ENCODE data around the gene TRIM37. TPM values are rescaled to one million over a fixed set of nuclear protein-coding genes. Genes with fewer than 3 reads are reported as not detected.
"Not testable (repeated sequence)": the region's sequence is repeated elsewhere in the genome, so short reads cannot be mapped to it uniquely, and the experiment has no call there.

The TRIM37 gene
- total RNA-seq, 2 donors from 2014 or later = 22.4 to 34.4 TPM

GRCh38 chr17:59129814-59130213 lies 23.1 kb upstream of the TRIM37 start:
- ATAC-seq = no peak
- DNase-seq (ENCODE audit: low spot score in 2 of 2) = no peak
- no peaks in the 10 kb centered on the region for H3K9me3 Mint-ChIP-seq

GRCh38 chr17:59126809-59127417 lies 20.2 kb upstream of the TRIM37 start:
- peak in 1 of 2 donors; percentile 78 for ATAC-seq
- no peaks in the 10 kb centered on the region for H3K9me3 Mint-ChIP-seq
- peaks cover 0 to 6% of the 10 kb centered on the region in 2 donors for H3K36me3 Mint-ChIP-seq
- peak overlapping the region in 1 of 2 donors; percentile 1 for H3K27ac Mint-ChIP-seq
- no peak for DNase-seq (ENCODE audit: low spot score in 2 of 2)

More at GRCh38 chr17:59129814-59130213, 23.1 kb upstream of the TRIM37 start:
- H3K36me3 Mint-ChIP-seq = peaks cover 0 to 6% of the 10 kb centered on the region in 2 donors
- H3K27ac Mint-ChIP-seq = no peak overlapping the region

GRCh38 chr17:59124665-59125064 lies 18.0 kb upstream of the TRIM37 start:
- no peaks in the 10 kb centered on the region for H3K9me3 Mint-ChIP-seq
- ATAC-seq (peak; percentile 24 to 41), DNase-seq (ENCODE audit: low spot score in 2 of 2) (no peak)
- H3K27ac Mint-ChIP-seq = no peak overlapping the region
- peaks cover 0 to 6% of the 10 kb centered on the region in 2 donors for H3K36me3 Mint-ChIP-seq

GRCh38 chr17:59121901-59122480 lies 15.3 kb upstream of the TRIM37 start:
- DNase-seq (ENCODE audit: low spot score in 2 of 2) (no peak), ATAC-seq (no peak)
- no peak overlapping the region for H3K27ac Mint-ChIP-seq
- peaks cover 0 to 4% of the 10 kb centered on the region in 2 donors for H3K36me3 Mint-ChIP-seq
- no peaks in the 10 kb centered on the region for H3K9me3 Mint-ChIP-seq

GRCh38 chr17:59115474-59115873 lies 8.8 kb upstream of the TRIM37 start:
- DNase-seq (ENCODE audit: low spot score in 2 of 2) (no peak), ATAC-seq (no peak)
- Mint-ChIP-seq H3K36me3 (no peaks in the 10 kb centered on the region), H3K27ac (no peak overlapping the region), H3K9me3 (no peaks in the 10 kb centered on the region)

- DNase-seq (ENCODE audit: low spot score in 2 of 2) = no peak
- no peaks in the 10 kb centered on the region for H3K9me3 Mint-ChIP-seq
- no peak for ATAC-seq
- H3K36me3 Mint-ChIP-seq = peaks cover 8 to 18% of the 10 kb centered on the region in 2 donors
- no peak overlapping the region for H3K27ac Mint-ChIP-seq
Measured at GRCh38 chr17:59111539-59111938, 4.9 kb upstream of the TRIM37 start.

- Mint-ChIP-seq H3K9me3 (no peaks in the 10 kb centered on the region), H3K27ac (no peak overlapping the region), H3K36me3 (peaks cover 14 to 18% of the 10 kb centered on the region in 2 donors)
- DNase-seq (ENCODE audit: low spot score in 2 of 2) = no peak
- no peak for ATAC-seq
Measured at GRCh38 chr17:59110973-59111372, 4.3 kb upstream of the TRIM37 start.

GRCh38 chr17:59108400-59109102 lies 1.9 kb upstream of the TRIM37 start:
- Mint-ChIP-seq H3K27ac (no peak overlapping the region), H3K36me3 (peaks cover 17 to 18% of the 10 kb centered on the region in 2 donors), H3K9me3 (no peaks in the 10 kb centered on the region)
- ATAC-seq (no peak), DNase-seq (ENCODE audit: low spot score in 2 of 2) (no peak)

- peaks cover 17 to 18% of the 10 kb centered on the region in 2 donors for H3K36me3 Mint-ChIP-seq
- no peak for DNase-seq (ENCODE audit: low spot score in 2 of 2)
- peak; percentile 37 to 41 for ATAC-seq
- peak overlapping the region; percentile 96 to 97 for H3K27ac Mint-ChIP-seq
- no peaks in the 10 kb centered on the region for H3K9me3 Mint-ChIP-seq
Measured at GRCh38 chr17:59107306-59107670, 608 bp upstream of the TRIM37 start.

GRCh38 chr17:59105852-59106462 lies 723 bp downstream of the TRIM37 start:
- peak in 1 of 2 donors; percentile 65 for DNase-seq (ENCODE audit: low spot score in 2 of 2)
- H3K9me3 Mint-ChIP-seq = no peaks in the 10 kb centered on the region
- ATAC-seq = peak; percentile 48 to 52
- peaks cover 17 to 18% of the 10 kb centered on the region in 2 donors for H3K36me3 Mint-ChIP-seq
- peak overlapping the region; percentile 96 to 97 for H3K27ac Mint-ChIP-seq

GRCh38 chr17:59101178-59101577 lies 5.5 kb downstream of the TRIM37 start:
- Mint-ChIP-seq H3K27ac (no peak overlapping the region), H3K9me3 (no peaks in the 10 kb centered on the region), H3K36me3 (peaks cover 11 to 25% of the 10 kb centered on the region in 2 donors)
- ATAC-seq (no peak), DNase-seq (ENCODE audit: low spot score in 2 of 2) (no peak)

GRCh38 chr17:59097876-59098275 lies 8.8 kb downstream of the TRIM37 start:
- H3K36me3 Mint-ChIP-seq = peaks cover 10 to 25% of the 10 kb centered on the region in 2 donors
- DNase-seq (ENCODE audit: low spot score in 2 of 2) (no peak), ATAC-seq (no peak)
- H3K9me3 Mint-ChIP-seq = no peaks in the 10 kb centered on the region
- H3K27ac Mint-ChIP-seq = no peak overlapping the region

GRCh38 chr17:59094861-59095530 lies 11.7 kb downstream of the TRIM37 start:
- Mint-ChIP-seq H3K36me3 (peaks cover 6 to 21% of the 10 kb centered on the region in 2 donors), H3K27ac (no peak overlapping the region)
- no peak for DNase-seq (ENCODE audit: low spot score in 2 of 2)

GRCh38 chr17:59093702-59094231 lies 12.9 kb downstream of the TRIM37 start:
- no peak overlapping the region for H3K27ac Mint-ChIP-seq
- peaks cover 4 to 17% of the 10 kb centered on the region in 2 donors for H3K36me3 Mint-ChIP-seq
- no peak for ATAC-seq

More at GRCh38 chr17:59094861-59095530, 11.7 kb downstream of the TRIM37 start:
- ATAC-seq = no peak
- no peaks in the 10 kb centered on the region for H3K9me3 Mint-ChIP-seq

GRCh38 chr17:59093145-59093701 lies 13.5 kb downstream of the TRIM37 start:
- ATAC-seq (no peak), DNase-seq (ENCODE audit: low spot score in 2 of 2) (no peak)
- Mint-ChIP-seq H3K27ac (no peak overlapping the region), H3K36me3 (peaks cover 4 to 16% of the 10 kb centered on the region in 2 donors), H3K9me3 (no peaks in the 10 kb centered on the region)

More at GRCh38 chr17:59093702-59094231, 12.9 kb downstream of the TRIM37 start:
- no peak for DNase-seq (ENCODE audit: low spot score in 2 of 2)
- no peaks in the 10 kb centered on the region for H3K9me3 Mint-ChIP-seq

GRCh38 chr17:59090593-59090992 lies 16.1 kb downstream of the TRIM37 start:
- ATAC-seq; H3K36me3 Mint-ChIP-seq; DNase-seq (ENCODE audit: low spot score in 2 of 2); H3K27ac Mint-ChIP-seq; H3K9me3 Mint-ChIP-seq: not testable (repeated sequence)
